GM12878 (cell line): ENCODE data around the gene POU2AF2.

Experiments
- ATF7 ChIP-seq: fragments of 450-650 bp; IDR thresholded peaks from 2 replicates; pipeline ENCODE4 v1.6.1; 2016; ENCODE audit warnings: low read depth, mild to moderate bottlenecking
- CBX3 ChIP-seq: fragments of 200-600 bp; sonication (generic); IDR thresholded peaks from 2 replicates; pipeline ENCODE4 v1.6.1; 2016; ENCODE audit warnings: low read depth, borderline replicate concordance
- MXI1 ChIP-seq: fragments of 150-350 bp; IDR thresholded peaks from 2 replicates; pipeline ENCODE4 v1.6.1; 2011; ENCODE audit warnings: low read depth, mild to moderate bottlenecking, inconsistent platforms, low read length, improper control_type of control experiment
- NFIC ChIP-seq: IDR thresholded peaks from 2 replicates; pipeline ENCODE4 v1.6.1; 2012; ENCODE audit warnings: low read depth, mild to moderate bottlenecking, inconsistent platforms, low read length, moderate library complexity
- SMC3 ChIP-seq: IDR thresholded peaks from 2 replicates; pipeline ENCODE4 v1.6.1; 2011; ENCODE audit warnings: low read length, improper control_type of control experiment, borderline replicate concordance
- SP1 ChIP-seq: IDR thresholded peaks from one replicate; pipeline ENCODE4 v1.6.1; 2011; ENCODE audit warnings: low read depth, low read length
- TCF12 ChIP-seq: IDR thresholded peaks from 2 replicates; pipeline ENCODE4 v1.6.1; 2011; ENCODE audit warnings: low read depth, mild to moderate bottlenecking, low read length
- ZNF274 ChIP-seq: IDR thresholded peaks from one replicate; pipeline ENCODE4 v1.8.0; 2011; ENCODE audit not compliant: insufficient read length, insufficient read depth
- TF ChIP-seq, protein P1 (sequence below): IDR thresholded peaks from 2 replicates; pipeline ENCODE4 v1.6.1; 2011; ENCODE audit warnings: low read depth, mild to moderate bottlenecking, low read length, moderate library complexity, borderline replicate concordance; ENCODE audit errors: extremely low read depth
- TF ChIP-seq, protein P2 (sequence below), 3 experiments: IDR thresholded peaks in 2 of 3; conservative IDR thresholded peaks in 1 of 3; 2 replicates each; pipeline ENCODE4 v1.5.1; 2011; ENCODE audit warnings: low read depth in 3 of 3, low read length in 3 of 3, mild to moderate bottlenecking in 3 of 3, control low read depth in 2 of 3, moderate library complexity in 2 of 3, inconsistent platforms in 1 of 3, mixed read lengths in 1 of 3; ENCODE audit not compliant: control insufficient read depth in 2 of 3, insufficient read depth in 1 of 3; ENCODE audit errors: extremely low read depth in 1 of 3

DNA sequence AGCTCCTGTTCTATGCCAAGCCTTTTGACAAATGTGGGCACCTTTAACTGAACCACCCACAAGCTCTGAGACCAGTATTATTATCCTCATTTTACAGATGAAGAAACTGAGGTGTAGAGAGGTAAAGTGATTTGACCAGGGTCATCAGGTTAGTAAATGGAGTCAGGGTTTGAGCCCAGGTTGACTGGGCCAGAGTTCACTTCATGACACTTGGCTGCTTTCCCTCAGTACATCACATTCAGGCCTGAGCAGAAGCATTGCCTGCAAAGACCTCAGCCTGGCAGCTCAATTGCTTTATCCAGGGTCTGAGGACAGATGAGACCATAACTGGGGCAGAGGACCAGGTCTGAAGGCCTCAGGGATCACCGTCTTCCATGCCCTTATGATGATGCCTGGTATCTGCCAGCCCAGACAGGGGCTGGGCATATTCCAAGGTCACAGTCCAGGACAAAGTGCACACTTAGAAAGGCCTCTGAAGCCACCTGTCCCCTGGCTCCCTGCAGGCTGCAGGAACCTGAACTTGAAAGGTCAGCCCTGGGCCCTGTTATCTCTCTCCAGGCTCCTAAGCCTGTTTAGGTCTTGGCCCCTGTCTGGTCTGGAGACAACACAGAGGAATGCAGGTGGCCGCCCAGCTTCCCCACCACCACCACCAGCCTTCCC lies 84.8 kb downstream of the POU2AF2 start:
- TF ChIP-seq, protein P1, sequence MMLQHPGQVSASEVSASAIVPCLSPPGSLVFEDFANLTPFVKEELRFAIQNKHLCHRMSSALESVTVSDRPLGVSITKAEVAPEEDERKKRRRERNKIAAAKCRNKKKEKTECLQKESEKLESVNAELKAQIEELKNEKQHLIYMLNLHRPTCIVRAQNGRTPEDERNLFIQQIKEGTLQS: no peak
- TF ChIP-seq ZNF274 (no peak), SMC3 (no peak), NFIC (no peak), MXI1 (no peak), ATF7 (no peak), TCF12 (no peak), SP1 (no peak), CBX3 (no peak)
- TF ChIP-seq, protein P2, sequence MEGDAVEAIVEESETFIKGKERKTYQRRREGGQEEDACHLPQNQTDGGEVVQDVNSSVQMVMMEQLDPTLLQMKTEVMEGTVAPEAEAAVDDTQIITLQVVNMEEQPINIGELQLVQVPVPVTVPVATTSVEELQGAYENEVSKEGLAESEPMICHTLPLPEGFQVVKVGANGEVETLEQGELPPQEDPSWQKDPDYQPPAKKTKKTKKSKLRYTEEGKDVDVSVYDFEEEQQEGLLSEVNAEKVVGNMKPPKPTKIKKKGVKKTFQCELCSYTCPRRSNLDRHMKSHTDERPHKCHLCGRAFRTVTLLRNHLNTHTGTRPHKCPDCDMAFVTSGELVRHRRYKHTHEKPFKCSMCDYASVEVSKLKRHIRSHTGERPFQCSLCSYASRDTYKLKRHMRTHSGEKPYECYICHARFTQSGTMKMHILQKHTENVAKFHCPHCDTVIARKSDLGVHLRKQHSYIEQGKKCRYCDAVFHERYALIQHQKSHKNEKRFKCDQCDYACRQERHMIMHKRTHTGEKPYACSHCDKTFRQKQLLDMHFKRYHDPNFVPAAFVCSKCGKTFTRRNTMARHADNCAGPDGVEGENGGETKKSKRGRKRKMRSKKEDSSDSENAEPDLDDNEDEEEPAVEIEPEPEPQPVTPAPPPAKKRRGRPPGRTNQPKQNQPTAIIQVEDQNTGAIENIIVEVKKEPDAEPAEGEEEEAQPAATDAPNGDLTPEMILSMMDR (IDR thresholded peaks at IDR 0.05 in 2 of 3, conservative IDR thresholded peaks at IDR 0.05 in 1 of 3; ENCODE audit: control insufficient read depth in 2 of 3, extremely low read depth in 1 of 3, insufficient read depth in 1 of 3, low read depth in 3 of 3, low read length in 3 of 3): no peak
